Sigmoid colon (tissue), 4 donors: ENCODE data around the gene WT1.

ENCODE experiments used
- EP300 ChIP-seq, 4 donors: sonication (generic); formaldehyde crosslinking; IDR thresholded peaks; one replicate each; pipeline ENCODE4 v1.6.1; 2017; ENCODE audit warnings: antibody characterized with exemption in 4 of 4
- POLR2A ChIP-seq, 2 donors: fragments of 450-650 bp; IDR thresholded peaks; one replicate each; pipeline ENCODE4 v1.6.1; 2016; ENCODE audit warnings: antibody characterized with exemption in 2 of 2, mild to moderate bottlenecking in 2 of 2, moderate library complexity in 2 of 2
- POLR2AphosphoS5 ChIP-seq, 4 donors: sonication (generic); formaldehyde crosslinking; IDR thresholded peaks; one replicate each; pipeline ENCODE4 v1.6.1; 2017; ENCODE audit warnings: antibody characterized with exemption in 4 of 4
- TF ChIP-seq, protein P1 (sequence below), 4 experiments: fragments of 450-650 bp in 3 of 4; fragments of 200-600 bp in 1 of 4; IDR thresholded peaks; one replicate each; pipeline ENCODE4 v1.5.1; 2016 to 2019; ENCODE audit warnings: antibody characterized with exemption in 4 of 4, mild to moderate bottlenecking in 3 of 4, moderate library complexity in 2 of 4

DNA sequence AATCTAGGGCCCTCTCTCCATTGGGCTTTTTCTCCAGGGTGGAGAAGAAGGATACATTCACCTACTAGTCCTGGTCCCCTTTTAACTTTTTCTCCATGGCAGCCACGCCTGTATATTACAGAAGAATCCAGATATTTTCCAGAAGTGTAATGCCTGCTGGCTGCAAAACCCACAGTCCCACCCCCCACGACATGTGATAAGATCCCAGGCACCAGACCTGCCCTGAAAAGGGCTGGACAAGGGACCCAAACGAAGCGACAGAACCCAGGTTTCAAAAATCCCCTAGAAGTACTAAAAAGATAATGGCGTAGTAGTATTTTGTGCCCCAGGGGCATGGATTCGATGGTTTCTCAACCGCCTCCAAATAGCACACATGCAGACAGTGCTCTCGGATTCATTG is 2.8 kb downstream of the WT1 start:
- TF ChIP-seq POLR2AphosphoS5 (IDR thresholded peaks at IDR 0.05) (no peak), POLR2A (IDR thresholded peaks at IDR 0.05) (no peak), EP300 (IDR thresholded peaks at IDR 0.05) (no peak)
- TF ChIP-seq, protein P1, sequence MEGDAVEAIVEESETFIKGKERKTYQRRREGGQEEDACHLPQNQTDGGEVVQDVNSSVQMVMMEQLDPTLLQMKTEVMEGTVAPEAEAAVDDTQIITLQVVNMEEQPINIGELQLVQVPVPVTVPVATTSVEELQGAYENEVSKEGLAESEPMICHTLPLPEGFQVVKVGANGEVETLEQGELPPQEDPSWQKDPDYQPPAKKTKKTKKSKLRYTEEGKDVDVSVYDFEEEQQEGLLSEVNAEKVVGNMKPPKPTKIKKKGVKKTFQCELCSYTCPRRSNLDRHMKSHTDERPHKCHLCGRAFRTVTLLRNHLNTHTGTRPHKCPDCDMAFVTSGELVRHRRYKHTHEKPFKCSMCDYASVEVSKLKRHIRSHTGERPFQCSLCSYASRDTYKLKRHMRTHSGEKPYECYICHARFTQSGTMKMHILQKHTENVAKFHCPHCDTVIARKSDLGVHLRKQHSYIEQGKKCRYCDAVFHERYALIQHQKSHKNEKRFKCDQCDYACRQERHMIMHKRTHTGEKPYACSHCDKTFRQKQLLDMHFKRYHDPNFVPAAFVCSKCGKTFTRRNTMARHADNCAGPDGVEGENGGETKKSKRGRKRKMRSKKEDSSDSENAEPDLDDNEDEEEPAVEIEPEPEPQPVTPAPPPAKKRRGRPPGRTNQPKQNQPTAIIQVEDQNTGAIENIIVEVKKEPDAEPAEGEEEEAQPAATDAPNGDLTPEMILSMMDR (IDR thresholded peaks at IDR 0.05), result no peak
